Skin of body (tissue), 2 donors: Measurements from ENCODE around the gene ANK3. TPM values are rescaled to one million over a fixed set of nuclear protein-coding genes. Genes with fewer than 3 reads are reported as not detected.
A peak's percentile ranks its signal among the peaks of the same experiment; 100 is the strongest.

ENCODE experiments used
- DNase-seq: peaks from one replicate; lab custom pipeline; 2025; lab: John Stamatoyannopoulos, UW
- total RNA-seq: library from RNA; depleted of rRNA; stranded (reverse); fragments of >200 nt; gene quantifications from one replicate; pipeline ENCODE4 v1.2.3, GENCODE V29; 2014

ANK3 gene
- 78.0 TPM for total RNA-seq

DNA sequence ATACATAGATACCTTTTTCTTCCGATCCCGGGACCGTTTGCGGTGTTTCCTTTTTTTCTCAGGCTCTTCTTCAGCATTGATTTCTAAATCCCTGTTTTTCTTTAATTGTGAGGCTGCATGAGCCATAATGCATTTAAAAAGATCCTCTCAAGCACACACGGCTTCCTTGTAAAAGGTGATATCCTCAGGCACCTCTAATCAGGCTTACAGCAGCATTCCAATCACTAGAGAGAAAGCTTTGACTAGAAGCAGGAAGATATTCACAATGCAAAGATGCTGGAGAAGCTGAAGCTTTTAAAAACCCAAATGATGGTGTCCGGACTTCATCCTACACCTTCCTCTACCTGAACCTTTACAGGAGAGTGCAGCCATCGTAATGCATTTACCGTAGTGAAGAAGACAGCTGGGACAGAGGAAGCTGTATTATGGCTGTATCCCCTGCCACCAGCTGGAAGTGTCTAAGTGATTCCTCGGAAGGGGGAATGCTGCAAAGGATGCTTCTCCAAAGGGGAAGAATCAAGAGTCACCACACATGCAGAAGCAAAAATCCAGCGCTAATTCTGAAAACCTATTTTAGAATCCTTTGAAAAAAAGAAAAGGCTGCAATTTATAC is at the start of gene ANK3:
ANK3 (minus strand) TSS at position 463 of the 613 bp plus-strand sequence; CDS start at position 126, 337 bp downstream.
- DNase-seq = no peak

GRCh38 chr10:60434418-60435046 is 44.9 kb upstream of the ANK3 start:
- peak; percentile 80 for DNase-seq

- peak; percentile 75 for DNase-seq
Observed at GRCh38 chr10:60433684-60434083, 44.0 kb upstream of the ANK3 start.

DNA sequence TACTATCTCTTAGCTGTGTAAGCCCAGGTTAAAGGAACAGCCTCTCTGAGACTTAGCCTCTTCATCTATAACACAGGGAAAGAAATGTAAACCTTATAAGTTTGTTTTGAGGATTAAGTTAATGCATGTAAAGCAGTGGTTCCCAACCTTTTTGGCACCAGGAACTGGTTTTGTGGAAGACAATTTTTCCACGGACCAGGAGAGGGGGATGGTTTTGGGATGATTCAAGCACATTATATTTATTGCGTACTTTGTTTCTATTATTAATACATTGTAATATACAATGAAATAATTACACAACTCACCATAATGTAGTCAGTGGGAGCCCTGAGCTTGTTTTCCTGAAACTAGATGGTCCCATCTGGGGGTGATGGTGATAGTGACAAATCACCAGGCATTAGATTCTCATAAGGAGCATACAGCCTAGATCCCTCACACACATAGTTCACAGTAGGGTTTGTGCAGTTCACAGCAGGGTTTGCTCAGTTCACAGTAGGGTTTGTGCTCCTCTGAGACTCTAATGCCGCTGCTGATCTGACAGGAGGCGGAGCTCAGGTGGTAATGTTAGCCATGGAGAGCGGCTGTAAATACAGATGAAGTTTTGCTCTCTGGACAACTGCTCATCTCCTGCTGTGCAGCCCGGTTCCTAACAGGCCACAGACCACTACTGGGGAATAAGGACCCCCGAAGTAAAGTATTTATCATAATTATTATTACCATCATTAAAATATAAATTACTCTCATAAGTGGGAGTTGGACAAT is 41.3 kb upstream of the ANK3 start:
- no peak for DNase-seq

GRCh38 chr10:60430017-60430416 is 40.3 kb upstream of the ANK3 start:
- DNase-seq = no peak

DNA sequence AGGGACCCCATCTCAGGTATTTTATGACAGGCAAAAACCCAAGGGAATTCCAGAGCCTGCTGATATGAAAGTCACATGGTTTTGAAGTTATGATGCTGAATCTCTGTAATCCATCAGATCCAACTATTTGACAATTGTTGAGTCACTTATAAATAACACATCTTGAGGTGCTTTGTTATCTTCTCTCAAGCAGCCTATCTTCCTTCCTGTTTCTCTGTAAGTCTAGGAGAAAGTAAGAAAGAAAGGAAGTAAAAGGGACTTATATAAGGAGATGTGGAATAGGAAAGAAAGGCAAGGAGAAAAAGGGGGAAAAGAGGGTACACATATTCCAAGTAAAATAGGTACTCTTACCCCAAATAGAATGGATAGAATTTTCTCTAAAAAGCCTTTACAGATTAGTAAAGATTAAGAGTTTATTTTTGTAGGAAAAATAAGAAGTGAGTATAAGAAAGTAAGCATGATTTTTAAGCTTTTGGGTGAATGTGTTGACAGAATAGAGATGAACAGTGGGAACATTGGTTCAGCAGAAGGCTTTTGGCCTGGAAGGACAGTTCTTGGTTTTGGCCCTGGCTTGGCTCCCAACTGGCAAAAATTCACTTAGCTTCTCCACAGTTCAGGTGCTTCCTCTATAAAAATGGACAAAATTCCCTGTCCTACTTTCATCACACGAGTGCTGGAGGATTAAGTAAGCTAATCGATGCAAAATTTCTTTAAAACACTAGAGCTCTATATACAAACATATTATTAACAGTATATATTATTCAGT is 39.6 kb upstream of the ANK3 start:
- DNase-seq = no peak

- no peak for DNase-seq
Observed at GRCh38 chr10:60428387-60428737, 38.7 kb upstream of the ANK3 start.

DNA sequence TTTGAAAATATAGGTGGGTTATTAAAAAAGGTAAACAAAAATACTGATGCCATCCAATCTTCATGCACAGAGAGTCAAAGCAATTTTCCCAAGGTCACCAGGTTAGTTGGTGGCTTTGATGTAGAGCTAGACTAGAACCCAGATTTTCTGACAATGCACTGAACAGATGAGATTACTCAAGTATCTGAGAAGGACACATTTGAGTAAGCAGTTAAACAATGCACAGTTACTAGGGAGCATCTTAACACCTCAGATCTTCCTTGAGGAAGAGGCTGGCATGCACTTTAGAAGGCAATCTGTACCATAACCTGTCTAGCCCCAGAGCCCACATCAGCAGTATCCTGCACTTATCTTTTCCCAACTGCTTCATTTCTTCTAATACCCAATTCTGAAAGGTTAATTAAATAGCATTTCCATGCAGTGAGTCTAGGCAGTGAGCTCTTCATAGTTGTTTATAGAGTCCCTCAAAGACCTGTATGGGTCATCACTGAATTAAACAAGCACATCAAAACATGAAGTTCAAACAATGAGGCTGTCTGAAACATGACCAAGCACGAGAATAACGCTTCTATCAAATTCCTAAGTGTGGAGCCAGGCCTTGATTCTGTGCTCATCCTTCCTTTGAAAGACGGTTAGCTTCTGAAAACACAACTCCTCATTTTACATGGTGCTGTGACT is 38.2 kb upstream of the ANK3 start:
- DNase-seq = no peak

GRCh38 chr10:60427148-60427547 is 37.5 kb upstream of the ANK3 start:
- DNase-seq = no peak

DNA sequence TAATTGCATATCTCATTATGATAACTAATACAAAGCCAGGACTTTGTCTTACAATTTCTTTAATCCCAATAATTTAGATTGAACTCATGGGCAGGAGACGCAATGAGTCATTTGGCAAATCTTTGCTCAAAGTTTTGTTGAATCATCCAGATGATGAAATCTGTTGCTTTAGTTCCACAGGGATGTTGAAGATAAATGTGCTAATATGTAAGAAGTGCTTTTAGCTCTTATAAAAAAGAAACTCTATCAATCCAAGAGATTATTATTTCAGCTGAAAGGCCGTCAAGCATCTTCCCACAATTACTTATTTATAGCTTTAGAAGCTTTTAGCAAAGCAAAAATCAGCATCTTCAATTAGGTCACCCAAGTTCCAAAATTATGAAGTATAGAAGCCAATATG is 36.8 kb upstream of the ANK3 start:
- no peak for DNase-seq

DNA sequence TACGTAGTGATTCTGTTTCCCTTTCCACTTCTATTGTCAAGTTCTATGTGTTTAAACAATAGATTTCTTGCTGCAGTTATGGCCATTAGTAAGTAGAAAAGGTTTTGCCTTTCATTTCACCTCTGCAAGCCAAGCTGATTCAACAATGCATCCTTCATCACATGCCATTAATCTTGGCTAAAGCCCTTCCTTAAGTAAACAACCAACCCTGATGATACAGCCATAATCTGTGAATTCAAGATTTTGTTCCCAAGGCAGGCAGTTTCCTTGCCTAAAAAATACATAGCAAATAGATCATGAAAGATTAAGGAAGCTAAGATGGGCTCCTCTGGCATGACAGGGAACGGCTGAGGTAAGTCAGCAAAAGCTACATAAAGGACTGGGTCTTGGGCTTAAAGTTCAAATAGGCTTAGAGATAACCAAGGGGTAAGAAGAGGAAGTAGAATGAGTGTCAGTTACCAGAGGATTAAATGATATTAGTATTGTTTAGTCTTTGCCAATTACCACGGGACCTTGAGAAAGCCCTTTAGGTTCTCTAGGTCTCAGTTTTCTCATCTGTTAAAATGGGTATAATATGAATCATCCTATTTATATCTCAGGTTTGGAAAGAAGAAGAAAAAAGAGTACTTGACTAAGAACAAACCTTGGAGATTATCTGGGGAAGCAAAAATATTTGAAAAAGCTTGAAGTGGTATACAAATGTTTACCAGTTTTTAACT is 35.9 kb upstream of the ANK3 start:
- DNase-seq = no peak

GRCh38 chr10:60424971-60425370 is 35.3 kb upstream of the ANK3 start:
- no peak for DNase-seq

GRCh38 chr10:60423920-60424319 is 34.2 kb upstream of the ANK3 start:
- no peak for DNase-seq

- no peak for DNase-seq
Observed at GRCh38 chr10:60422809-60423208, 33.1 kb upstream of the ANK3 start.

GRCh38 chr10:60420991-60421894 is 31.6 kb upstream of the ANK3 start:
- peak; percentile 1 for DNase-seq

GRCh38 chr10:60419249-60419648 is 29.6 kb upstream of the ANK3 start:
- DNase-seq = no peak

DNA sequence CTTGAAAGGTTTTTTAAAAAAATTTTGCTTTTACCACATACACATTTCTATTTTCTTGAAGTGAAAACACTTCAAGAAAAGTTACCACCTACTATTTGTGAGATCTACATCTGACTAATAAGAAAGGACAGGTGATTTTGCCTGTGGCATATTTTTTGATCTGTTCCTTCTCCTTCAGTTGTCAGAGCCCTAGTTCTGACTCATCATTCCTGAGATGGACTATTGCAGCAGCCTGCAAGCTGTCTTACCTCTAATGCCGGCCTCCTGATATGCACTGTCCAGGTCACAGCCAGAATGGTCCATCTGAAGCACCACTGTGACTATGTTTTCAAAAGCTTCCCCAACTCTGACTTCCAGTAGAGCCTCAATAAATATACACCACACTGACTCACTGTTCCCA is 28.2 kb upstream of the ANK3 start:
- DNase-seq = no peak

DNA sequence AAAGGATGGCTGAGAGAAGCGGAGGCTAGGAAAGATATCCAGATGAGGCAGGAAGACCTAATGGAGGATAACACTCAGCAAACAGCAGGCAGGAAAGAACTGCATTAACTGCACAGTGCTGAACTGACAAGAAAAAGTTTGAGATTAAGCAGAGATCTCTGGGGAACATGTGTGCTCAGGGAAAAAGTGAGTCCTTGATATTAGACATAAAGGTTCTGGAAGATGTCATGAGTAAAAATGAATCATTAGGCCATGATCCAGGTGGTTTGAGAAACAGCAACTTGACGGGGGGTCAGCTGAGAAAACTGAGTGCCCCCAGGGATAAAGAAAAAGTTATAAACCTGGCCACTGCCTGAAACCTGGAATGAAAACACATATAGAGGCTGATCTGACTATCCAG is 27.3 kb upstream of the ANK3 start:
- DNase-seq = no peak

GRCh38 chr10:60414877-60415585 is 25.4 kb upstream of the ANK3 start:
- no peak for DNase-seq
